ENCODE results near the gene DTNA. TPM values are rescaled to one million over a fixed set of nuclear protein-coding genes. Genes with fewer than 3 reads are reported as not detected.

DTNA gene
- total and polyA plus RNA-seq, 8 donors: 11.1 to 113 (median 19.8) TPM

GRCh38 chr18:34847408-34847807 lies 137.3 kb downstream of the DTNA start:
- Histone ChIP-seq H3K36me3 (peaks cover 0 to 9% (median 0%) of the 10 kb centered on the region in 4 donors), H3K4me3 (no peak overlapping the region), H3K4me1 (no peaks in the 10 kb centered on the region), H3K27ac (no peak overlapping the region), H3K9me3 (no peaks in the 10 kb centered on the region), H3K27me3 (no peaks in the 10 kb centered on the region)
- TF ChIP-seq POLR2A (IDR thresholded peaks at IDR 0.05) (no peak), CTCF (IDR thresholded peaks at IDR 0.05) (no peak), POLR2AphosphoS5 (IDR thresholded peaks at IDR 0.05) (no peak), EP300 (IDR thresholded peaks at IDR 0.05) (no peak)
- intact Hi-C loops (cut with DNase I; ENCODE audit: low total_unique reads): no loop called here
- DNase-seq: no peak

- Histone ChIP-seq H3K27ac (no peak overlapping the region), H3K36me3 (peaks cover 0 to 12% (median 0%) of the 10 kb centered on the region in 4 donors), H3K4me1 (no peaks in the 10 kb centered on the region), H3K4me3 (no peak overlapping the region), H3K27me3 (no peaks in the 10 kb centered on the region), H3K9me3 (no peaks in the 10 kb centered on the region)
- TF ChIP-seq POLR2A (IDR thresholded peaks at IDR 0.05): no peak
- TF ChIP-seq CTCF (IDR thresholded peaks at IDR 0.05): no peak
- TF ChIP-seq EP300 (IDR thresholded peaks at IDR 0.05): no peak
- TF ChIP-seq POLR2AphosphoS5 (IDR thresholded peaks at IDR 0.05): no peak
- WGBS, 5 donors: 79 to 85% (median 84%) methylated on average over 5 of the region's 5 CpGs
- no peak for DNase-seq
- intact Hi-C loops (cut with DNase I; ENCODE audit: low total_unique reads): no loop called here
Observed at GRCh38 chr18:34848156-34848555, 138.1 kb downstream of the DTNA start.

GRCh38 chr18:34848695-34849094 lies 138.6 kb downstream of the DTNA start:
- no peaks in the 10 kb centered on the region for H3K4me1 ChIP-seq
- no peaks in the 10 kb centered on the region for H3K9me3 ChIP-seq
- no peak overlapping the region for H3K4me3 ChIP-seq
- H3K27ac ChIP-seq: no peak overlapping the region
- no peak for DNase-seq
- 76 to 85% (median 81%) methylated on average over 3 of the region's 3 CpGs for WGBS, 5 donors
- H3K36me3 ChIP-seq: peaks cover 0 to 12% (median 0%) of the 10 kb centered on the region in 4 donors
- H3K27me3 ChIP-seq: no peaks in the 10 kb centered on the region
- TF ChIP-seq POLR2A (IDR thresholded peaks at IDR 0.05): no peak
- no peak for TF ChIP-seq POLR2AphosphoS5 (IDR thresholded peaks at IDR 0.05)
- TF ChIP-seq EP300 (IDR thresholded peaks at IDR 0.05): no peak
- TF ChIP-seq CTCF (IDR thresholded peaks at IDR 0.05): no peak
- intact Hi-C loops (cut with DNase I; ENCODE audit: low total_unique reads): no loop called here

- DNase-seq: no peak
- intact Hi-C loops (cut with DNase I; ENCODE audit: low total_unique reads): no loop called here
- Histone ChIP-seq H3K4me3 (no peak overlapping the region), H3K4me1 (no peaks in the 10 kb centered on the region), H3K36me3 (peaks cover 0 to 10% (median 0%) of the 10 kb centered on the region in 4 donors), H3K27me3 (no peaks in the 10 kb centered on the region), H3K9me3 (no peaks in the 10 kb centered on the region), H3K27ac (no peak overlapping the region)
- 87 to 98% (median 90%) methylated on average over 3 of the region's 3 CpGs for WGBS, 5 donors
- no peak for TF ChIP-seq POLR2A (IDR thresholded peaks at IDR 0.05)
Observed at GRCh38 chr18:34857320-34857719, 147.2 kb downstream of the DTNA start.

GRCh38 chr18:34858188-34858587 lies 148.1 kb downstream of the DTNA start:
- WGBS, 5 donors: 86 to 93% (median 89%) methylated on average over 5 of the region's 5 CpGs
- Histone ChIP-seq H3K36me3 (peaks cover 0 to 5% (median 0%) of the 10 kb centered on the region in 4 donors), H3K27ac (no peak overlapping the region)

More at GRCh38 chr18:34858188-34858587, 148.1 kb downstream of the DTNA start:
- no peak for DNase-seq
- Histone ChIP-seq H3K4me3 (no peak overlapping the region), H3K9me3 (no peaks in the 10 kb centered on the region), H3K4me1 (no peaks in the 10 kb centered on the region), H3K27me3 (no peaks in the 10 kb centered on the region)
- intact Hi-C loops (cut with DNase I; ENCODE audit: low total_unique reads): no loop called here
- no peak for TF ChIP-seq POLR2AphosphoS5 (IDR thresholded peaks at IDR 0.05)
- TF ChIP-seq CTCF (IDR thresholded peaks at IDR 0.05): no peak
- TF ChIP-seq EP300 (IDR thresholded peaks at IDR 0.05): no peak
- no peak for TF ChIP-seq POLR2A (IDR thresholded peaks at IDR 0.05)
